ENCODE data around the gene TAF1D. TPM values are rescaled to one million over a fixed set of nuclear protein-coding genes. Genes with fewer than 3 reads are reported as not detected.

TAF1D gene
- total and polyA plus RNA-seq, 2 donors from 2014 or later = 64.3 to 110 TPM

- intact Hi-C loops (cut with DNase I) = no loop called here
- no peak for DNase-seq
- Histone ChIP-seq H3K9ac (ENCODE audit: low read length in 3 of 3) (no peak overlapping the region), H3K27ac (ENCODE audit: low read depth in 2 of 2, low read length in 2 of 2) (no peak overlapping the region), H3K36me3 (ENCODE audit: control insufficient read depth in 2 of 3, insufficient read depth in 3 of 3, low read length in 3 of 3) (peaks cover 4 to 9% (median 4%) of the 10 kb centered on the region in 3 donors), H3K9me3 (ENCODE audit: control insufficient read depth in 2 of 3, insufficient read depth in 1 of 3, low read length in 3 of 3) (no peaks in the 10 kb centered on the region), H3K4me3 (ENCODE audit: low read length in 3 of 3) (no peak overlapping the region), H3K27me3 (ENCODE audit: control insufficient read depth, insufficient read depth, low read length) (no peaks in the 10 kb centered on the region), H3K4me1 (ENCODE audit: control insufficient read depth in 2 of 3, insufficient read depth in 2 of 3, low read depth in 1 of 3, low read length in 3 of 3) (no peaks in the 10 kb centered on the region)
- FAIRE-seq = no peak
- TF ChIP-seq, protein P1, sequence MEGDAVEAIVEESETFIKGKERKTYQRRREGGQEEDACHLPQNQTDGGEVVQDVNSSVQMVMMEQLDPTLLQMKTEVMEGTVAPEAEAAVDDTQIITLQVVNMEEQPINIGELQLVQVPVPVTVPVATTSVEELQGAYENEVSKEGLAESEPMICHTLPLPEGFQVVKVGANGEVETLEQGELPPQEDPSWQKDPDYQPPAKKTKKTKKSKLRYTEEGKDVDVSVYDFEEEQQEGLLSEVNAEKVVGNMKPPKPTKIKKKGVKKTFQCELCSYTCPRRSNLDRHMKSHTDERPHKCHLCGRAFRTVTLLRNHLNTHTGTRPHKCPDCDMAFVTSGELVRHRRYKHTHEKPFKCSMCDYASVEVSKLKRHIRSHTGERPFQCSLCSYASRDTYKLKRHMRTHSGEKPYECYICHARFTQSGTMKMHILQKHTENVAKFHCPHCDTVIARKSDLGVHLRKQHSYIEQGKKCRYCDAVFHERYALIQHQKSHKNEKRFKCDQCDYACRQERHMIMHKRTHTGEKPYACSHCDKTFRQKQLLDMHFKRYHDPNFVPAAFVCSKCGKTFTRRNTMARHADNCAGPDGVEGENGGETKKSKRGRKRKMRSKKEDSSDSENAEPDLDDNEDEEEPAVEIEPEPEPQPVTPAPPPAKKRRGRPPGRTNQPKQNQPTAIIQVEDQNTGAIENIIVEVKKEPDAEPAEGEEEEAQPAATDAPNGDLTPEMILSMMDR (IDR thresholded peaks at IDR 0.05; ENCODE audit: borderline replicate concordance, extremely low read depth, insufficient read depth) = no peak
These were observed 22.0 kb downstream of the TAF1D start for GRCh38 chr11:93719310-93719709.

DNA sequence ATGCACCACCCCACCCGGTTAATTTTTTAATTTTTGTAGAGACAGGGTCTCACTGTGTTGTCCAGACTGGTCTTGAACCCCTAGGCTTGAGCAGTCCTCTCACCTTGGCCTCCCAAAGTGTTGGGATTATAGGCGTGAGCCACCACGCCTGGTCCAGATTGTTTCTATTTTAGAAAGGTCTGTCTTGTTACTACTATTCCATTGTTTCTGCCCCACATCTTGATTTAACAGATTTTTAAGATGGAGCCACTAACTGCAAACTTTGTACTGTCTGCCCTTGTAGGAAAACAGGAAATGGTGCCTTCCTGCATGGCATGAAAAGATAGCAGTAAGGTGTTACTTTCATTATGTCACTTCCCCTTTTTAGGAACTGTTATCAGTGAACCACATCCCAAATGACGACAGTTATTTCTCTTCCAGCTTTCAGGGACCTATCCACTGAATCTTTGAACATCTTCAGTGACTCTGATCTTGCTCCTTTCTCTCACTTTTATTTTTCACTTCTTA lies 23.2 kb downstream of the TAF1D start:
- Histone ChIP-seq H3K36me3 (ENCODE audit: control insufficient read depth in 2 of 3, insufficient read depth in 3 of 3, low read length in 3 of 3) (peaks cover 2 to 9% (median 4%) of the 10 kb centered on the region in 3 donors), H3K9me3 (ENCODE audit: control insufficient read depth in 2 of 3, insufficient read depth in 1 of 3, low read length in 3 of 3) (no peaks in the 10 kb centered on the region), H3K9ac (ENCODE audit: low read length in 3 of 3) (no peak overlapping the region), H3K27me3 (ENCODE audit: control insufficient read depth, insufficient read depth, low read length) (no peaks in the 10 kb centered on the region), H3K4me1 (ENCODE audit: control insufficient read depth in 2 of 3, insufficient read depth in 2 of 3, low read depth in 1 of 3, low read length in 3 of 3) (no peaks in the 10 kb centered on the region), H3K4me3 (ENCODE audit: low read length in 3 of 3) (no peak overlapping the region), H3K27ac (ENCODE audit: low read depth in 2 of 2, low read length in 2 of 2) (no peak overlapping the region)
- FAIRE-seq = no peak
- no peak for DNase-seq
- intact Hi-C loops (cut with DNase I) = no loop called here
- TF ChIP-seq, protein P1 (IDR thresholded peaks at IDR 0.05; ENCODE audit: borderline replicate concordance, extremely low read depth, insufficient read depth) = no peak

- H3K27me3 ChIP-seq (ENCODE audit: control insufficient read depth, insufficient read depth, low read length) = no peaks in the 10 kb centered on the region
- no peak for FAIRE-seq
- no peaks in the 10 kb centered on the region for H3K9me3 ChIP-seq (ENCODE audit: control insufficient read depth in 2 of 3, insufficient read depth in 1 of 3, low read length in 3 of 3)
- H3K27ac ChIP-seq (ENCODE audit: low read depth in 2 of 2, low read length in 2 of 2) = no peak overlapping the region
- H3K9ac ChIP-seq (ENCODE audit: low read length in 3 of 3) = no peak overlapping the region
- no peak overlapping the region for H3K4me3 ChIP-seq (ENCODE audit: low read length in 3 of 3)
- TF ChIP-seq, protein P1 (IDR thresholded peaks at IDR 0.05; ENCODE audit: borderline replicate concordance, extremely low read depth, insufficient read depth) = no peak
- peaks cover 2 to 9% (median 4%) of the 10 kb centered on the region in 3 donors for H3K36me3 ChIP-seq (ENCODE audit: control insufficient read depth in 2 of 3, insufficient read depth in 3 of 3, low read length in 3 of 3)
- intact Hi-C loops (cut with DNase I) = no loop called here
- DNase-seq = no peak
- H3K4me1 ChIP-seq (ENCODE audit: control insufficient read depth in 2 of 3, insufficient read depth in 2 of 3, low read depth in 1 of 3, low read length in 3 of 3) = no peaks in the 10 kb centered on the region
These were observed 23.8 kb downstream of the TAF1D start for GRCh38 chr11:93717501-93717900.

All from kidney (tissue), 14 donors.